ENCODE measurements around the gene ZNF610. TPM values are rescaled to one million over a fixed set of nuclear protein-coding genes. Genes with fewer than 3 reads are reported as not detected.

The ZNF610 gene
- total RNA-seq, 1 experiment from 2014 or later: not detected

DNA sequence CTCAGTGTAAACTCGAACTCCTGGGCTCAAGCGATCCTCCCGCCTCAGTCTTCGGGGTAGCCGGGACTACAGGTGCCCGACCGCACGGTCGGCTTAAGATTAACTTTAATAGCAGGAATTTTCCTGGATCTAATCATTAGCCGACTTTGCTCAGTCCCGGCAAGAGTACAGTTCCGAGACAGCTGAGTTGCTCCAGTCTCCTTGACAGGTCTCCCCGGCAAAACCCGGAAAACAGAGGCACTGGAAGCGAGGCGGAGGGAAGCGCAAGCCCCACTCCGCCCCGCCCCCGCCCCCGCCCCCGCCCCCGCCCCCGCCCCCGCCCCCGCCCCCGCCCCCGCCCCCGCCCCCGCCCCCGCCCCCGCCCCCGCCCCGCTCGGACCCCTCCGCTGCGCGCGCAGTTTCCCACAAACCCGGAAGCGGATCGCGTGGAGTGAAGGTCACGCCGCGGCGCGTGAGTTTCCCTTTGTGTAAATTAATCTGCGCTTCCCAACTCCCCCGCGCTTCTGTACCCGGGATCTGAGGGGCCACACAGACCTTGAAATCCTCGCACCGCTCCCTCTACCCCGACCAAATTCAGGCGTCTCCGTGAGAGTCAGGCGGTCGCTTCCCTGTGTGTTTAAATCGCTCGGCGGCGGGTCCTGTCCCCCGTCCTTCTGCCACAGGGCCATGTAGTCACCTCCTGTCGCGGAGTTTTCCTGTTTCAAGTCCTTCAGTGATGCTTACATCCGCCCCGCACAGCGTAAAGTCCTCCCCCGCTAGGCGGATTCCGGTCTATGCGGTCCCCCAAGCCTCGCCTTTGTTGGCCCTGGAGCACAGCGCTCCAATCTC, 39.1 kb upstream of the ZNF610 start, which contains the start of gene ZNF480 (continued):
- TF ChIP-seq CEBPB (IDR thresholded peaks at IDR 0.05; ENCODE audit: low read depth): no peak
- TF ChIP-seq CBX3 (IDR thresholded peaks at IDR 0.05; ENCODE audit: low read depth): no peak
- TF ChIP-seq SIN3A (IDR thresholded peaks at IDR 0.05; ENCODE audit: low read depth): peak; percentile 65; the same call in 1 of the 2 replicates
- no peak for TF ChIP-seq YY1 (IDR thresholded peaks at IDR 0.05; ENCODE audit: extremely low read depth, insufficient replicate concordance, low read depth, low read length)

GRCh38 chr19:52297601-52298364, 38.3 kb upstream of the ZNF610 start:
- intact Hi-C loops (cut with micrococcal nuclease): loop anchor here (2.0 kb wide), 1 partner anchor 29 kb away; the partner anchor contains the start of gene ZNF766
- Histone ChIP-seq H3K27ac (ENCODE audit: low read depth, low read length) (peak overlapping the region; percentile 64), H3K9me2 (ENCODE audit: insufficient read depth) (no peaks in the 10 kb centered on the region), H3K4me2 (ENCODE audit: low read length) (peak overlapping the region; percentile 73), H3K36me3 (ENCODE audit: control insufficient read depth in 1 of 2, insufficient read depth in 2 of 2, low read length in 2 of 2) (peaks cover 13 to 36% of the 10 kb centered on the region in 2 experiments), H3K27me3 (ENCODE audit: insufficient read depth, low read length) (no peaks in the 10 kb centered on the region), H2AFZ (ENCODE audit: low read depth, low read length, poor library complexity, severe bottlenecking) (no peak overlapping the region), H3K4me3 (replicated peaks in 1 of 2; ENCODE audit: low read depth in 1 of 2, low read length in 2 of 2) (peak overlapping the region; percentile 73 to 89), H3K9me3 (ENCODE audit: control insufficient read depth in 1 of 2, insufficient read depth in 1 of 2, low read depth in 1 of 2, low read length in 2 of 2) (peaks cover 11 to 23% of the 10 kb centered on the region in 2 experiments; a peak in 3 of 4 replicates), H3K9ac (ENCODE audit: low read length) (peak overlapping the region; percentile 80), H4K20me1 (ENCODE audit: insufficient read depth) (no peaks in the 10 kb centered on the region), H3K79me2 (ENCODE audit: insufficient read depth, low read length) (peaks cover 6% of the 10 kb centered on the region), H3K4me1 (ENCODE audit: control insufficient read depth in 1 of 2, insufficient read depth in 2 of 2, low read length in 2 of 2) (peaks cover 0 to 12% of the 10 kb centered on the region in 2 experiments; a peak in 2 of 4 replicates)
- ATAC-seq (no peak), DNase-seq (ENCODE audit: low read depth, low spot score) (no peak)
- RAD21 ChIA-PET (ENCODE audit: low non-redundant PET in 1 of 2, low total read pairs in 2 of 2, uncharacterized antibody in 2 of 2, unreplicated experiment in 2 of 2): no interaction called here
- BruUV-seq (replicated peaks): no TSS peak
- CTCF ChIA-PET: no interaction called here
- POLR2A ChIA-PET: no interaction called here
- TF ChIP-seq SIN3A (IDR thresholded peaks at IDR 0.05; ENCODE audit: low read depth) (no peak), REST (IDR thresholded peaks at IDR 0.05; ENCODE audit: low read depth) (no peak), MAX (IDR thresholded peaks at IDR 0.05) (no peak), FOSL1 (IDR thresholded peaks at IDR 0.05; ENCODE audit: low read depth) (no peak), EGR1 (IDR thresholded peaks at IDR 0.05; ENCODE audit: low read depth) (no peak), TCF7L2 (IDR thresholded peaks at IDR 0.05; ENCODE audit: borderline replicate concordance, extremely low read depth, insufficient read depth, insufficient read length) (no peak), EZH2 (IDR thresholded peaks at IDR 0.05) (no peak), ZFX (IDR thresholded peaks at IDR 0.05) (no peak), SP1 (IDR thresholded peaks at IDR 0.05; ENCODE audit: low read depth) (no peak), JUND (IDR thresholded peaks at IDR 0.05) (no peak), RAD21 (IDR thresholded peaks at IDR 0.05; ENCODE audit: low read depth) (no peak), POLR2A (IDR thresholded peaks at IDR 0.05; ENCODE audit: borderline replicate concordance, extremely low read depth, insufficient read depth, insufficient read length) (no peak), ZNF274 (IDR thresholded peaks at IDR 0.05; ENCODE audit: low read depth, low read length) (no peak), ATF3 (IDR thresholded peaks at IDR 0.05) (no peak), EZH2phosphoT487 (IDR thresholded peaks at IDR 0.05; ENCODE audit: borderline replicate concordance) (no peak)
- TF ChIP-seq, protein P1, sequence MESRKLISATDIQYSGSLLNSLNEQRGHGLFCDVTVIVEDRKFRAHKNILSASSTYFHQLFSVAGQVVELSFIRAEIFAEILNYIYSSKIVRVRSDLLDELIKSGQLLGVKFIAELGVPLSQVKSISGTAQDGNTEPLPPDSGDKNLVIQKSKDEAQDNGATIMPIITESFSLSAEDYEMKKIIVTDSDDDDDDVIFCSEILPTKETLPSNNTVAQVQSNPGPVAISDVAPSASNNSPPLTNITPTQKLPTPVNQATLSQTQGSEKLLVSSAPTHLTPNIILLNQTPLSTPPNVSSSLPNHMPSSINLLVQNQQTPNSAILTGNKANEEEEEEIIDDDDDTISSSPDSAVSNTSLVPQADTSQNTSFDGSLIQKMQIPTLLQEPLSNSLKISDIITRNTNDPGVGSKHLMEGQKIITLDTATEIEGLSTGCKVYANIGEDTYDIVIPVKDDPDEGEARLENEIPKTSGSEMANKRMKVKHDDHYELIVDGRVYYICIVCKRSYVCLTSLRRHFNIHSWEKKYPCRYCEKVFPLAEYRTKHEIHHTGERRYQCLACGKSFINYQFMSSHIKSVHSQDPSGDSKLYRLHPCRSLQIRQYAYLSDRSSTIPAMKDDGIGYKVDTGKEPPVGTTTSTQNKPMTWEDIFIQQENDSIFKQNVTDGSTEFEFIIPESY (IDR thresholded peaks at IDR 0.05; ENCODE audit: extremely low read depth, insufficient replicate concordance, low read length): no peak

Measured in HCT116 (cell line).